GM18861 (cell line): ENCODE data around the gene RBFOX2.
"Not testable (repeated sequence)": the region's sequence is repeated elsewhere in the genome, so short reads cannot be mapped to it uniquely, and the experiment has no call there.

Experiments used
- ATAC-seq: cut with Tn5 transposase; IDR thresholded peaks from one replicate; pipeline ENCODE4 v1.9.1; 2021; ENCODE audit not compliant: unreplicated experiment

RBFOX2 gene

GRCh38 chr22:36044517-36044916, 15.9 kb upstream of the RBFOX2 start:
- not testable (repeated sequence) for ATAC-seq

DNA sequence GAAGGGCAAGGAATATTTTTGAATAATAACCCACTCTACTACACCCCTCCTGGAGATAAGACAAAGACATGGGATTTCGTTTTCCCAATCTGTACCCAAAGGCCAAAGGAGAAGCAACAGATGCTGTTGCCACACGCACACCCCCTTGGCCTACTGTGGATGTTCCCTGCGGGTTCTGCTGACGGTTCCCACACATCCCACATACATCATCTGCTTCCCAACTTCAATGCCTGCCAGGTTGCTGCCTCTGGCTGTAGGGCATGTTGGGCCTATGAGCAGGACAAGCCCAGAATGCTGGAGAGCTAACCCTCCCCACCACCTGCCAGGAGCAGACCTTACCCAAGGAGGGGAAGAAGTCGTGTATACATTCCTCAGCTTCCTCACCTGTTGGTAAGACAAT, 13.6 kb upstream of the RBFOX2 start:
- ATAC-seq: no peak

DNA sequence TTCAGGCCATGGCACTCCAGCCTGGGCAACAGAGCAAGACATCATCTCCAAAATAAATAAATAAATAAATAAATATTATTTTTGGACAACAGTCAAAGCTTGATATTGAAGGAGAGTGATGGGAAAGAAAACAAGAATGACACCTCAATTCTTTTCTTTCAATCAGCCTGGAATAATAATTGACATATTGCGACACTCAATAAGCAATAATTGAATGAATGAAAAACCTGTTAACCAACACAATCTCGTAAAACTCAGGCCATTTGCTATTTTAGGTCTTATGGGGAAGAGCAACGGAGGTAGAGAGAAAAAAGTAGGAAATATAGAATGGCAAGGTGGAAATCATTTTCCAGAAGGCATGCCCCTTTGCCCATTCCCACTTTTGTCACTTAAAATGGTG, 10.5 kb upstream of the RBFOX2 start:
- ATAC-seq: no peak

GRCh38 chr22:36037102-36037758, 8.6 kb upstream of the RBFOX2 start:
- ATAC-seq: no peak

- no peak for ATAC-seq
Measured at GRCh38 chr22:36036167-36036624, 7.6 kb upstream of the RBFOX2 start.

DNA sequence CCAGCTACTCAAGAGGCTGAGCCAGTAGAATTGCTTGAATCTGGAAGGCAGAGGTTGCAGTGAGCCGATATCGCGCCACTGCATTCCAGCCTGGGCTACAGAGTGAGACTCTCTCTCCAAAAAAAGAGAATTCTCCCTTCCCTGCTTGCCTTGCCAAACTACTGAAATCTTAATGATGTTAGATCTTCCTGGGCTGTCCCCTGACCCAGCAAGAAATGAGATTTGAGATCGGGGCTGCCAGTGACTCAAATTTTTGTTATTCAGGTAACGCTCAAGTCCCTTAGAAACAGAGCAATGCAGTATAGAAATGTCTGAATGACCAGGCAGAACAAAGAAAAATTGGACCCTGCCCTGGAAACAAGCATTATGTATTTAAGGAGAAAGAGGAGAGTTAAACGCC, 4.0 kb upstream of the RBFOX2 start:
- no peak for ATAC-seq

- no peak for ATAC-seq
Measured at GRCh38 chr22:36029406-36029755, 757 bp upstream of the RBFOX2 start.

DNA sequence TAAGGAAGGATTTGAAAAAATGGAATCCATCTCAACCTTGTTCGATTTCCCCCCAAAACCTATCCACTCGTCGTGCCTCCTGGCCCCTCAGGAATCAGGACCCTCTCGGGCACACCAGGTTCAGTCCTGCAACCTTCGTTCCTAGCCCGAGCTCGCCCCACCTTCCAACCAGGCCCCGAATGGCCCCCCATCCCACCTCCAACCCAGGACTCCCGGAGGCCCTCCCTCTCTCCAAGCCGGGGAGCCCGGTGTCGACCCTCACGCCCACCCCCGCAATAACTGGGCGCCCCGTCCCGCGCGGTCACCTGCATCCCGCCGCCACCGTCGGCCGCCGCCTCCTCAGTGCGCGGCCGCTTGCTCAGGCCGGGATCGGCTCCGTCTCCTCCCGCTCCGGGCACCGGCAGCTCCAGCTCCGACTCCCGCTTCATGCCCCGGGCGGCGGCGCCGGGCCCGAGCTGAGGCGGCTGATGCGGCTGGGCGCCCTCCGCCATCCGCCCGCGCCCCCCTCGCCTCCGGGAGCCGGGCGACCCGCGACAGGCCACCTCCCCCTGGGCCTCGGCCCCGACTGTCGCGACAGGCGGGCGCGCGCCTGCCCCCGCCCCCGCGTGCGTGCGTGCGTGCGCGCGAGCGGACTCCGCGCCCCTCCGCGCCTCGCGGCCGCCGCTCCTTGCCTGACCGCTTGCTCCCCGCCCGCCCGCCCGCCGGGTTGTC, 534 bp downstream of the RBFOX2 start:
- ATAC-seq: no peak

- no peak for ATAC-seq
Measured at GRCh38 chr22:36027579-36027934, 1.1 kb downstream of the RBFOX2 start.

- no peak for ATAC-seq
Measured at GRCh38 chr22:36026741-36027140, 1.9 kb downstream of the RBFOX2 start.

GRCh38 chr22:36022697-36023096, 5.9 kb downstream of the RBFOX2 start:
- no peak for ATAC-seq

DNA sequence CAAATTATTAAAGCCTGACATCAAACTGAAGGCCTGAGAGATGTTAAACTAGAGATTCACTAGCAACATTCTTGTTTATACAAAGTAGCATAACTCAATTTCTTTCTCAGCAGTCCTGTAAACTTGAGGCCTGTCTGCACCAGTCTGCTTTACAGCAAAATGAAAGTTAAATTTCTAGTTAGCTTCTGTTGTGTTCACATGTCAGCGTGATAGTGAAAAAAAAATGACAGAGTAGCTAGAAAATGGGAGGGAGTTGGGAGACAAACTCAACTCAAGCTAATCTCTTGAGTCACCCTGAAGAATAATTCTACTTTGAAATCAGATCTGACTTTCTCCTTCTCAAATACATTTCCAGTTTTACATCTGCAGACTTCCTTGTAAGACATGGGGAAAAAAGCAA, 6.5 kb downstream of the RBFOX2 start:
- ATAC-seq: no peak

DNA sequence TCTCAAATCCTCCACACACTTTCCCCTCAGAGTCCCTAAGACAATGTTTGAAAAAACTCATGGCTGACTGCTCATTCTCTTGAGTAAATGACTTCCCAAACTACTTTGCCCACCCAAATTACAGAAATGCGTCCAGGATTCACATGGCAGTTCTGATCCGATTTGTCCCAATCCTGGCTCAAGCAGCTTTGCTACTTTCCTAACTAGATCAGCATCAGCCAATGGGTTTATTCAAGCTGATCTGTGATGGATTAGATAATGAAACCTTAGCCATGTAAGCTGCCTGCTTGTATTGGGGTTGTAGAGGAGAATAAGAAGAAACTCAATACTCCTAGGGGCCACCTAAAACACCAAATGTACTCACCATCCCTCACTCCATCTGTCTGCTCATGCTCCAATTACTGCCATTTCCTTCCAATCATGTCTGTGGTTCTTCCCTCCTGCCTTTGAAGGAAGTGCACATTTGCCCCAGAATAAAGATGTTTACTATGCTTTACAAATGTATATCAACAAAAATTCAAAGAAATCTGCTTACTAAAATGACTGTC, 6.9 kb downstream of the RBFOX2 start:
- ATAC-seq: no peak

GRCh38 chr22:36020865-36021264, 7.8 kb downstream of the RBFOX2 start:
- not testable (repeated sequence) for ATAC-seq

GRCh38 chr22:36017651-36018091, 11.0 kb downstream of the RBFOX2 start:
- ATAC-seq: no peak

GRCh38 chr22:36016684-36017083, 11.9 kb downstream of the RBFOX2 start:
- ATAC-seq: no peak

DNA sequence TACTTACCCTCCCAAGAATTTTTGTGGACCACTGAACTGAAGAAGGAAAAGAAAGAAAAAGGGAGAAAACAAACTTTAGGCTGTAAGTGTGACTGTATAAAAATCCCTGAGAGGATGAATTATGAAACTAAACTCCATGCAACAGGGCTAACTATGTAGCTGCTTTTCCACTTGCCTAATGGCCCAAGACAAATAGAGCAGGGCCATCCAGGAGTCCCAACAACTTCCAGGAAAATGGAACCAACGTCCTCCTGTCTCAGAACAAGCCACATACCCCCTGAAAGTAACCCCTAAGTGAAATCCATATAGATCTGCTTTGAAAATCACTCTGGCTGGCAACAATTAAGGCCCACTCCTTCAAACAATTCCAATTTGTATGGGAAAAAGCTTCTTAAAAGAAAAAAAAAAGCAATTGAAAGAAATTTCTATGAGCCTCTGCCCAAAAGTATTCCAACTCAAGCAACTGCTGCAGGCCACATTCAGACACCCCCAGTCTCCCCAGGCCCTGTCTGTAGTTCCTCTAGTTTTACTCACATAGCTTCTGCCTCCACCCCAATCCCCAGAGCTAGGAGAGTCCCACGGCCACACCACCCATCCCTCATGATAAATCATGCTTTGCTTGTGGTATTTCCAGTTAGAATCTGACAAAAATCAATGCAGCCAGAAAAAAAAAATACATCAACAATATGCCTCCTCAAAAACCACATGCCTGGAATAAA, 12.7 kb downstream of the RBFOX2 start:
- ATAC-seq: no peak

GRCh38 chr22:36015155-36015810, 13.3 kb downstream of the RBFOX2 start:
- no peak for ATAC-seq

DNA sequence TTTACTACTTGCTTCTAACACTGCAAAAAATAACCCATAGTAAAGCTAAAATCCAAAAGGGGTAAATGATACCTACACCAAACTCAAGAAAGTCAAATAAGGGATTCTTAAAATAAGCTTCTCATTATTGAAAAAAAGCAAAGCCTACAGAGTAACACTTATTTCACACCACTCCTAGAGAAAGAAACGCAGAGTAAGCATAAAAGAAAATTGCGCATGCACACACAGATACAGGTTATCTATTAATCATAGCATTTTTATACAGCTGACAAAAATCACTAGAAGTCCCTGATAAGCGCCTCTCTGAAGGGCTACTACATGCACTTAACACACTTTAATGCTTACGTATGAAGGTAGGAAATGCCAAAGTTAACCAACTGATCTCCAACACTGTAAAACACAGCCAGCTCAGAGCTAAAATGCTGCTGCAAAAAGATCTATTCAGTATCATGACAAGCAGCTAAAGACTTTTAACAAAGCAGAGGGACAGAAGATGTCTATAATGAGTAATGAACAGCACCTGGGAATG, 14.0 kb downstream of the RBFOX2 start:
- ATAC-seq: no peak

- no peak for ATAC-seq
Measured at GRCh38 chr22:36012332-36012731, 16.3 kb downstream of the RBFOX2 start.

DNA sequence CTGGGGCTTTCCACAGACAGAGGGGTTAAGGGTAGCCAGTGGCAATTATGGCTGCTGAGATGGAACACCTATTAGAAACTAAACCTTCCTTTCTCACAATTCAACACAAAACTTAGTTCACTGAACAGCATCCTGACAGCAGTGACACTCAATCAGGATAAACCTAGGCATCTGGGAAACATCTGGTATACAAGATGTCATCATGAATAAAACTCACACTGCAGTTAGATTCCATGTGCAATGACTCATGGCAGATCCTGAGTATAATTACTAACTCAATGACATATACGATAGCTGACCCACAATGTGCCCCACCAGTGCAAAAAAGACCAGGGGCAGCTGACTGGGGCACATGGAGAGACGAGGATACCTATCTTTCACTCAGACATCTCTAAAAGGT, 17.7 kb downstream of the RBFOX2 start:
- no peak for ATAC-seq
